Measurements from ENCODE around the gene MYF5.

The MYF5 gene

GRCh38 chr12:80713419-80713818 lies 3.3 kb upstream of the MYF5 start:
- H3K27ac ChIP-seq, result peak overlapping the region; percentile 72; the same call in 1 of the 2 replicates
- TF ChIP-seq, protein P1, sequence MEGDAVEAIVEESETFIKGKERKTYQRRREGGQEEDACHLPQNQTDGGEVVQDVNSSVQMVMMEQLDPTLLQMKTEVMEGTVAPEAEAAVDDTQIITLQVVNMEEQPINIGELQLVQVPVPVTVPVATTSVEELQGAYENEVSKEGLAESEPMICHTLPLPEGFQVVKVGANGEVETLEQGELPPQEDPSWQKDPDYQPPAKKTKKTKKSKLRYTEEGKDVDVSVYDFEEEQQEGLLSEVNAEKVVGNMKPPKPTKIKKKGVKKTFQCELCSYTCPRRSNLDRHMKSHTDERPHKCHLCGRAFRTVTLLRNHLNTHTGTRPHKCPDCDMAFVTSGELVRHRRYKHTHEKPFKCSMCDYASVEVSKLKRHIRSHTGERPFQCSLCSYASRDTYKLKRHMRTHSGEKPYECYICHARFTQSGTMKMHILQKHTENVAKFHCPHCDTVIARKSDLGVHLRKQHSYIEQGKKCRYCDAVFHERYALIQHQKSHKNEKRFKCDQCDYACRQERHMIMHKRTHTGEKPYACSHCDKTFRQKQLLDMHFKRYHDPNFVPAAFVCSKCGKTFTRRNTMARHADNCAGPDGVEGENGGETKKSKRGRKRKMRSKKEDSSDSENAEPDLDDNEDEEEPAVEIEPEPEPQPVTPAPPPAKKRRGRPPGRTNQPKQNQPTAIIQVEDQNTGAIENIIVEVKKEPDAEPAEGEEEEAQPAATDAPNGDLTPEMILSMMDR (conservative IDR thresholded peaks at IDR 0.05), result no peak
- no peak for TF ChIP-seq ZFX (IDR thresholded peaks at IDR 0.05)

- H3K27ac ChIP-seq, result peak overlapping the region; percentile 72
- no peak for TF ChIP-seq ZFX (IDR thresholded peaks at IDR 0.05)
- TF ChIP-seq, protein P1 (conservative IDR thresholded peaks at IDR 0.05), result no peak
Measured at GRCh38 chr12:80714055-80714454, 2.7 kb upstream of the MYF5 start.

- peak overlapping the region; percentile 23; the same call in 1 of the 2 replicates for H3K27ac ChIP-seq
- no peak for TF ChIP-seq ZFX (IDR thresholded peaks at IDR 0.05)
- TF ChIP-seq, protein P1 (conservative IDR thresholded peaks at IDR 0.05), result no peak
Measured at GRCh38 chr12:80714846-80715245, 1.9 kb upstream of the MYF5 start.

- H3K27ac ChIP-seq, result peak overlapping the region; percentile 22; the same call in 1 of the 2 replicates
- no peak for TF ChIP-seq ZFX (IDR thresholded peaks at IDR 0.05)
- TF ChIP-seq, protein P1 (conservative IDR thresholded peaks at IDR 0.05), result no peak
Measured at GRCh38 chr12:80715713-80716249, 931 bp upstream of the MYF5 start.

- no peak for TF ChIP-seq ZFX (IDR thresholded peaks at IDR 0.05)
- TF ChIP-seq, protein P1 (conservative IDR thresholded peaks at IDR 0.05), result no peak
- no peak overlapping the region for H3K27ac ChIP-seq
Measured at GRCh38 chr12:80717856-80718255, 1.1 kb downstream of the MYF5 start.

- TF ChIP-seq, protein P1 (conservative IDR thresholded peaks at IDR 0.05), result no peak
- TF ChIP-seq ZFX (IDR thresholded peaks at IDR 0.05), result no peak
- H3K27ac ChIP-seq, result no peak overlapping the region
Measured at GRCh38 chr12:80720516-80720915, 3.8 kb downstream of the MYF5 start.

GRCh38 chr12:80721326-80721725 lies 4.6 kb downstream of the MYF5 start:
- H3K27ac ChIP-seq, result no peak overlapping the region
- TF ChIP-seq, protein P1 (conservative IDR thresholded peaks at IDR 0.05), result no peak
- TF ChIP-seq ZFX (IDR thresholded peaks at IDR 0.05), result no peak

Data from C4-2B (cell line).